ENCODE results near the gene MEMO1.

DNA sequence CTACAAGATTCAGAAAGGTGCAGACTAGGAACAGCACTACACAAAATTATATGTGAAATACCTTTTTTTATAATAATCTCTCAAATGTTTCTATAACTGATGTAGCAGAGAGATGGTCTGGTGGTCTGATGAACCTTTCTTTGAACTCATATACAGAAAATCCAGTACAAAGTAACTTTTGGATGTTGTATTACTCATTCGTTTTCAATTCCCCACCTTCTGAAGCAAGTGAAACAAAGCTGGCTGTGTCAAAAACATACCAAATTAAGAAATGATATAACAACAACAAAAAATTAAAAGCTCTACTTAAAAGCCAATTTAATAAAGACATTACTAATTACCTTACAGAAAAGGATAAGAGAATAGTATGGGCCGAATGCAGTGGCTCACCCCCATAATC lies 38.7 kb downstream of the MEMO1 start:
- TF ChIP-seq EZH2 (IDR thresholded peaks at IDR 0.05) (no peak), YY1 (IDR thresholded peaks at IDR 0.05; ENCODE audit: extremely low read depth, insufficient replicate concordance, low read depth, low read length) (no peak), EZH2phosphoT487 (IDR thresholded peaks at IDR 0.05; ENCODE audit: borderline replicate concordance) (no peak), RAD21 (IDR thresholded peaks at IDR 0.05; ENCODE audit: low read depth) (no peak), TCF7L2 (IDR thresholded peaks at IDR 0.05; ENCODE audit: borderline replicate concordance, extremely low read depth, insufficient read depth, insufficient read length) (no peak), SIN3A (IDR thresholded peaks at IDR 0.05; ENCODE audit: low read depth) (no peak), CEBPB (IDR thresholded peaks at IDR 0.05; ENCODE audit: low read depth) (no peak)
- TF ChIP-seq, protein P1, sequence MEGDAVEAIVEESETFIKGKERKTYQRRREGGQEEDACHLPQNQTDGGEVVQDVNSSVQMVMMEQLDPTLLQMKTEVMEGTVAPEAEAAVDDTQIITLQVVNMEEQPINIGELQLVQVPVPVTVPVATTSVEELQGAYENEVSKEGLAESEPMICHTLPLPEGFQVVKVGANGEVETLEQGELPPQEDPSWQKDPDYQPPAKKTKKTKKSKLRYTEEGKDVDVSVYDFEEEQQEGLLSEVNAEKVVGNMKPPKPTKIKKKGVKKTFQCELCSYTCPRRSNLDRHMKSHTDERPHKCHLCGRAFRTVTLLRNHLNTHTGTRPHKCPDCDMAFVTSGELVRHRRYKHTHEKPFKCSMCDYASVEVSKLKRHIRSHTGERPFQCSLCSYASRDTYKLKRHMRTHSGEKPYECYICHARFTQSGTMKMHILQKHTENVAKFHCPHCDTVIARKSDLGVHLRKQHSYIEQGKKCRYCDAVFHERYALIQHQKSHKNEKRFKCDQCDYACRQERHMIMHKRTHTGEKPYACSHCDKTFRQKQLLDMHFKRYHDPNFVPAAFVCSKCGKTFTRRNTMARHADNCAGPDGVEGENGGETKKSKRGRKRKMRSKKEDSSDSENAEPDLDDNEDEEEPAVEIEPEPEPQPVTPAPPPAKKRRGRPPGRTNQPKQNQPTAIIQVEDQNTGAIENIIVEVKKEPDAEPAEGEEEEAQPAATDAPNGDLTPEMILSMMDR (IDR thresholded peaks at IDR 0.05 in 2 of 3, conservative IDR thresholded peaks at IDR 0.05 in 1 of 3; ENCODE audit: borderline replicate concordance in 1 of 3, insufficient read depth in 1 of 3, low read depth in 2 of 3, low read length in 2 of 3), result no peak

All from HCT116 (cell line).